HAP-1 (cell line): ENCODE data around the gene OPA1.

ENCODE experiments used
- DNase-seq, 2 experiments: peaks; one replicate each; pipeline ENCODE4 v3.0.0-alpha.2; 2016 to 2020; ENCODE audit warnings: low spot score in 2 of 2
- H3K27me3 ChIP-seq: fragments of 250-450 bp; sonication (Bioruptor Pico); 2 replicates; pipeline ENCODE4 v1.5.1; 2020; ENCODE audit warnings: low read depth, mild to moderate bottlenecking, moderate library complexity
- H3K36me3 ChIP-seq: fragments of 250-450 bp; sonication (Bioruptor Pico); replicated peaks from 2 replicates; pipeline ENCODE4 v1.5.1; 2020; ENCODE audit warnings: mild to moderate bottlenecking
- H3K4me1 ChIP-seq: fragments of 250-450 bp; sonication (Bioruptor Pico); 2 replicates; pipeline ENCODE4 v1.5.1; 2020; ENCODE audit warnings: mild to moderate bottlenecking
- H3K4me3 ChIP-seq: fragments of 250-450 bp; sonication (Bioruptor Pico); 2 replicates; pipeline ENCODE4 v1.5.1; 2020; ENCODE audit warnings: mild to moderate bottlenecking, moderate library complexity
- H3K9me3 ChIP-seq: fragments of 250-450 bp; sonication (Bioruptor Pico); 2 replicates; pipeline ENCODE4 v1.5.1; 2020; ENCODE audit warnings: mild to moderate bottlenecking, moderate library complexity
- in situ Hi-C: fragments of 300-500 bp; cut with MboI; formaldehyde crosslinking; loops from 3 replicates; pipeline ENCODE4 v1.14.3; 2020; ENCODE audit warnings: low sequenced_read_pairs, inconsistent platforms, mixed read lengths

OPA1 gene

GRCh38 chr3:193592841-193593667 is at the start of gene OPA1:
Gene OPA1 (plus strand): TSS chr3:193593208. CDS start chr3:193593378, 170 bp downstream.
- in situ Hi-C loops = no loop called here
- 0 out of 2 replicates have a peak, but pooled peaks cover 4% of the 10 kb centered on the region for H3K36me3 ChIP-seq
- peak within 1 kb of the TSS; percentile 90 for H3K4me3 ChIP-seq
- H3K4me1 ChIP-seq = peaks cover 19% of the 10 kb centered on the region
- H3K27me3 ChIP-seq = no peaks in the 10 kb centered on the region
- DNase-seq = peak; percentile 97 to 99
- no peaks in the 10 kb centered on the region for H3K9me3 ChIP-seq

DNA sequence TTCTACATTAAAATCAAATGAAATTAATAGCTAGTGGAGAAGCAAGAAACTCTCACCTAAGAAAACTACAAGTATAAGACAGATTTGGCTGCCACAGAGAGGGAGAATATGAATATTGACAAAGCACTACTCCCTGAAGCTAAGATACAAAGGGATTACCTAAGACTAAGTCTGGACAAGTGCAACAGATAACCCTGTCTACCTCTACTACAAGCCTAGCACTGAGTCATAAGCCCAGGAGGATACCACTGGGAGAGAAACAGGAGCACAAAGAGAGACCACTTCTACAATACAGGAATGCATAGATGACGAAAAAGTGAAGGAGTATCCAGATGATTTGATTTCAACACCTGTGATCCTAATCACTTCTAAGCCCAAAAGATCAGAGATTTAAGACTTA is 48.7 kb upstream of the OPA1 start:
- in situ Hi-C loops = no loop called here
- Histone ChIP-seq H3K27me3 (peaks cover 2% of the 10 kb centered on the region; the same call in 1 of the 2 replicates), H3K9me3 (no peaks in the 10 kb centered on the region), H3K4me3 (no peak overlapping the region), H3K36me3 (no peaks in the 10 kb centered on the region), H3K4me1 (no peaks in the 10 kb centered on the region)
- DNase-seq = no peak

DNA sequence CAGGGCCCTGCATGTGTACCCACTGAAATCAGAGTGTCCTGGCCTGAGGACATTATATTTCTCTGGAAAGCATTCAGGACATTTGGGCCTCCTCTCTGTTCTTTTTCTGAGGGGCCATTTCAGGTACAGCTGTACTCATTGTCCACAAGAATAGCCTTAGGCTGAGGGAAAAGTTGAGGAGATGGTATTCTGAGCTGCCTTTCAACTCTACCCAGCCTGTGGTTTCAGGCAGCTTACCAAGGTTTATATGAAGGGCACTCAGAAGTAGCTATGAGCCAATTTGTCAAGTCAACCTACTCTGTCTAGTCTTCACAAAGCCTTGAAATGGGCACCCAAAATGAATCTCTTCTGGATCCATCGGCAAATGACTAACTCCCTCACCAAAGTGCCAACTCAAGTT is 47.7 kb upstream of the OPA1 start:
- no peak overlapping the region for H3K4me3 ChIP-seq
- no peaks in the 10 kb centered on the region for H3K4me1 ChIP-seq
- no peaks in the 10 kb centered on the region for H3K27me3 ChIP-seq
- no peaks in the 10 kb centered on the region for H3K9me3 ChIP-seq
- in situ Hi-C loops = no loop called here
- H3K36me3 ChIP-seq = no peaks in the 10 kb centered on the region
- DNase-seq = no peak

- Histone ChIP-seq H3K4me1 (no peaks in the 10 kb centered on the region), H3K27me3 (no peaks in the 10 kb centered on the region), H3K9me3 (no peaks in the 10 kb centered on the region), H3K4me3 (no peak overlapping the region), H3K36me3 (no peaks in the 10 kb centered on the region)
- DNase-seq = no peak
- in situ Hi-C loops = no loop called here
Observed at GRCh38 chr3:193546129-193546528, 46.9 kb upstream of the OPA1 start.

DNA sequence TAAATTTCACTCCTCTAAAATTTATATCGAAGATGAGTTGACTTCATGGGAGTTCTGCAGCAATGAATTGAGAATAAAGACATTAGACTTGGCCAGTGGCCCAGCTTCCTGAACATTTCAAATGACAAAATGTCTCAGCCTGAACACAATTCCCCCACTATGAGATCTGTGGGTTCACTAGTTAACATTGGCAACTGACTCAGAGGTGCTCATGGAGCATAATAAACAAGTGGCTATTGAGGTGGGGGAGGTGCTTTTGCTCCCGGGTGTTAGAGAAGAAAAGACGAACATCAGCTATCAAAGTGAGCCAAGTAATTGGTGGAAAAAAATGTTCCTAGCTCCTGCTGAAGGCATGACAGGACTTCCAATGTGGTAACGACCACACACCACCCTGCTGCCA is 44.6 kb upstream of the OPA1 start:
- no peaks in the 10 kb centered on the region for H3K9me3 ChIP-seq
- no peak for DNase-seq
- H3K4me1 ChIP-seq = peaks cover 3% of the 10 kb centered on the region
- in situ Hi-C loops = no loop called here
- H3K36me3 ChIP-seq = no peaks in the 10 kb centered on the region
- no peaks in the 10 kb centered on the region for H3K27me3 ChIP-seq
- no peak overlapping the region for H3K4me3 ChIP-seq

GRCh38 chr3:193552923-193553322 is 40.1 kb upstream of the OPA1 start:
- Histone ChIP-seq H3K4me3 (no peak overlapping the region), H3K27me3 (no peaks in the 10 kb centered on the region), H3K9me3 (no peaks in the 10 kb centered on the region), H3K36me3 (no peaks in the 10 kb centered on the region), H3K4me1 (peaks cover 6% of the 10 kb centered on the region)
- DNase-seq = no peak
- in situ Hi-C loops = loop anchor here (25.0 kb wide), 1 partner anchor 366 kb away; no protein-coding TSS in a partner anchor

DNA sequence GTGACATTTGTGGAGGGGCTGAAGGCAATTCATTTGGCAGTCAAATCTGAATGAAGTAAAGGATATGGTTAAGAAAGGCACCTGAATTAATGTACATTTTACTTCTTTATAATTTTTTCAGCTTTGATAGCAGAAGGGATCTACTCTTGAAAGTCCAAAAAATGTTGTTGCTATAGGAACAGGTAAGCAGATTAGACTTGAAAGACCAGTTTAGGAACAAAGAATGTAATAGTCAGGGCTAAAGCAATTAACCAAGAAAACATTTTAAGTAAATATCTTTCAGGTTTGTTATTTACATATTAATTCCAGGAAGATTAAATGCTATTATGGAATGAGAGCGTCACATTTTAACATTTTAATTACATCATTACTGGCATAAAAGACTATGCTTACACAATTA is 39.4 kb upstream of the OPA1 start:
- Histone ChIP-seq H3K27me3 (no peaks in the 10 kb centered on the region), H3K4me1 (peaks cover 6% of the 10 kb centered on the region), H3K9me3 (no peaks in the 10 kb centered on the region), H3K4me3 (no peak overlapping the region), H3K36me3 (no peaks in the 10 kb centered on the region)
- in situ Hi-C loops = loop anchor here (25.0 kb wide), 1 partner anchor 366 kb away; no protein-coding TSS in a partner anchor
- peak in 1 of 2 experiments; percentile 5 for DNase-seq

DNA sequence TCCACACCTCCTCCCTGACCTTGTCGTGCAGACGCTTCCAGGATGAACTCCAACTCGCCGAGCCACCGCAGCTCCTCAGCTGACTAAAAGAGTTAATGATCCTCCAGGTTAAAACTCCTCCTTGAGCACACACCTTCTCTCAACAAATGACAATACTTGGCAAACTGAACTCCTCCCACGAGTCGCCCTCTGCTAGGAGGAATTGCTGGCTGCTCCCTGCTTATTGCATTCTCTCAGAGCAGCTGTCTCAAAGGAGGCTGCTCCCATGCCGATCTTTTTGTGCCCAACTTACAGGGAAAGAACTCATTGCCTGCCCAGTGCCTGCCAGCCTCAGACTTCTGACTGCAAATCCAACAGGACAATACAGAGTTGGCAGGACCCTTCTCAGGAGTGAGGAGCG is 38.2 kb upstream of the OPA1 start, which contains the start of gene ATP13A4:
Gene ATP13A4, minus strand, starts transcription at position 85 of the 400 bp plus-strand sequence. CDS start 96 bp downstream, outside the sequence.
- Histone ChIP-seq H3K36me3 (no peaks in the 10 kb centered on the region), H3K9me3 (no peaks in the 10 kb centered on the region), H3K4me3 (no peak within 1 kb of the TSS), H3K4me1 (peaks cover 6% of the 10 kb centered on the region), H3K27me3 (no peaks in the 10 kb centered on the region)
- in situ Hi-C loops = loop anchor here (25.0 kb wide), 1 partner anchor 368 kb away; no protein-coding TSS in a partner anchor
- DNase-seq = no peak

GRCh38 chr3:193556841-193557240 is 36.2 kb upstream of the OPA1 start:
- no peaks in the 10 kb centered on the region for H3K9me3 ChIP-seq
- in situ Hi-C loops = loop anchor here (25.0 kb wide), 1 partner anchor 370 kb away; no protein-coding TSS in a partner anchor
- peaks cover 6% of the 10 kb centered on the region for H3K4me1 ChIP-seq
- H3K4me3 ChIP-seq = no peak overlapping the region
- H3K27me3 ChIP-seq = no peaks in the 10 kb centered on the region
- DNase-seq = no peak
- H3K36me3 ChIP-seq = no peaks in the 10 kb centered on the region

GRCh38 chr3:193559100-193559499 is 33.9 kb upstream of the OPA1 start:
- H3K27me3 ChIP-seq = no peaks in the 10 kb centered on the region
- H3K4me1 ChIP-seq = no peaks in the 10 kb centered on the region
- no peaks in the 10 kb centered on the region for H3K9me3 ChIP-seq
- H3K4me3 ChIP-seq = no peak overlapping the region
- in situ Hi-C loops = loop anchor here (25.0 kb wide), 1 partner anchor 372 kb away; no protein-coding TSS in a partner anchor
- H3K36me3 ChIP-seq = no peaks in the 10 kb centered on the region
- DNase-seq = no peak

DNA sequence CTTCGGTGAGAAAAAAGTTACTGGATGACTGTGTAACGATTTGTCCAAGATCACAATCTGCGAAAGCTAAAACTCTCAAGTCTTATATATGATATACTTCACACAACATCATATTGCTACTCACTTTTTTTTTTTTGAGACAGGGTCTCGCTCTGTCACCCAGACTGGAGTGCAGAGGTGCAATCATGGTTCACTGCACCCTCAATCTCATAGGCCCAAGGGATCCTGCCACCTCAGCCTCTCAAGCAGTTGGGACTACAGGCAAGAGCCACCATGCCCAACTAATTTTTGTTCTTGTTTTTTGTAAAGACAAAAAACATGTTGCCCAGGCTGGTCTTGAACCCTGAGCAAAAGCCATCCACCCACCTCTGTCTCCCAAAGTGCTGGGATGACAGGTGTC is 32.9 kb upstream of the OPA1 start:
- H3K4me3 ChIP-seq = no peak overlapping the region
- in situ Hi-C loops = loop anchor here (25.0 kb wide), 1 partner anchor 373 kb away; no protein-coding TSS in a partner anchor
- H3K4me1 ChIP-seq = no peaks in the 10 kb centered on the region
- no peaks in the 10 kb centered on the region for H3K36me3 ChIP-seq
- no peaks in the 10 kb centered on the region for H3K27me3 ChIP-seq
- no peaks in the 10 kb centered on the region for H3K9me3 ChIP-seq
- DNase-seq = no peak

DNA sequence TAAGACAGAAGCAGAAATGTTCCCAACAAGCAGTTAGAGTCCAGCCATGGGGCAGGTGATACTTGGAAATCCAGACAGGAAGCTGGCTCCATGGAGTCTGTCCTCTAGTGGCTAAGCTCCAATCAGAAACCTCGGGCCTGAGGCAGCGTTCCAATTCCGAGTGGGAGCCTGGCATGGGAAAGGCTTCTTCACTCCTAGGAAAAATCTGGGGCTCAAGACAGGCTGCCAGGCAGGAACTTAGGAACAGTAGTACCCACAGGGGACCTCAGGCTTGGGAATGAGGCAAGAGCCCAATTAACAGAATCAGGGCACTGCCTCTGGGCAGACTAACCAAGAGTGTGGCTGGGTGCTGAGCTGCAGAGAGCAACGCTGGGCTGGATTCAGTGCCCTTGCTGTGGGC is 32.1 kb upstream of the OPA1 start:
- no peak for DNase-seq
- H3K9me3 ChIP-seq = no peaks in the 10 kb centered on the region
- H3K4me1 ChIP-seq = no peaks in the 10 kb centered on the region
- H3K27me3 ChIP-seq = no peaks in the 10 kb centered on the region
- H3K36me3 ChIP-seq = no peaks in the 10 kb centered on the region
- no peak overlapping the region for H3K4me3 ChIP-seq
- in situ Hi-C loops = loop anchor here (25.0 kb wide), 1 partner anchor 374 kb away; no protein-coding TSS in a partner anchor

DNA sequence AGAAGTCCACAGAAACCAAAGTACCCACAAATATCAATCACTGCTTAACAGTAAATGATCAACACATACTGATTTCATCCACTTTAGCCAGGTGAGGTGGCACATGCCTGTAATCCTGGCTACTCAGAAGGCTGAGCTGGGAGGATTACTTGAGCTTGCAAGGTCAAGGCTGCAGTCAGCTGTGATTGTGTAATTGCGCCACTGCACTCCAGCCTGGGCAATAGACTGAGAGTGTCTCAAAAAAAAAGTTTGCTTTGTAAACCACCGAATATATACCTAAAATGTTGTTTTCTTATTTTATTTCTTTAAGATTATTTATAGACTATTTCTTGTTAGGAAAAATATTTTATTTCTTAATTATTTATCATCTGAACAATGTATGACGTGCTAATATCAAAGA is 29.6 kb upstream of the OPA1 start:
- no peaks in the 10 kb centered on the region for H3K27me3 ChIP-seq
- no peak overlapping the region for H3K4me3 ChIP-seq
- H3K9me3 ChIP-seq = no peaks in the 10 kb centered on the region
- no peaks in the 10 kb centered on the region for H3K36me3 ChIP-seq
- in situ Hi-C loops = loop anchor here (25.0 kb wide), 1 partner anchor 376 kb away; no protein-coding TSS in a partner anchor
- no peaks in the 10 kb centered on the region for H3K4me1 ChIP-seq
- no peak for DNase-seq

DNA sequence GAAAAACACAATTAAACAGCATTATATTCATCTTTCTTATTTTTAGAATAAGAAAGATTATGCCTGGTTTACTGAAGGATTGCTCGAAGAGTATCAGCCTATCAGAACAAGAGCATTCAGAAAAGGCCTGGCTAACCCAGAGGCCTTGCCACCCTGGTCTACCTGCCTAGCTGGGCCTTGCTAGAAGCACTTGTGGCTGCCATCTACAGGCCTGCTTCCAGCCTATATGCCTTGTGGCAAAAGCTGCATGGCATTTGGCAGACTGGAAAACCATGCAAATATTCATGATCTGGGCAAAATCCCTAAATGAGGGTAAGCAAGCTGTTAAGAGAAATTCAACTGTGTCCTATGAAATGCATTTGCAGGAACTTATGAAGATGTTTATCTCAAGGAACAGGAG is 29.0 kb upstream of the OPA1 start:
- no peaks in the 10 kb centered on the region for H3K9me3 ChIP-seq
- H3K4me1 ChIP-seq = no peaks in the 10 kb centered on the region
- in situ Hi-C loops = loop anchor here (25.0 kb wide), 1 partner anchor 377 kb away; no protein-coding TSS in a partner anchor
- H3K36me3 ChIP-seq = no peaks in the 10 kb centered on the region
- peak in 1 of 2 experiments; percentile 15 for DNase-seq
- no peak overlapping the region for H3K4me3 ChIP-seq
- peaks cover 2% of the 10 kb centered on the region; the same call in 1 of the 2 replicates for H3K27me3 ChIP-seq
